NCI-H2107 (cell line): ENCODE measurements around the gene MDFI.

Experiments
- DNase-seq: peaks from one replicate; lab custom pipeline; 2025; lab: John Stamatoyannopoulos, UW

The MDFI gene

GRCh38 chr6:41688256-41688965 is 50.1 kb downstream of the MDFI start:
- no peak for DNase-seq

- DNase-seq: no peak
These were observed 51.1 kb downstream of the MDFI start for GRCh38 chr6:41689171-41690008.

- no peak for DNase-seq
These were observed 52.5 kb downstream of the MDFI start for GRCh38 chr6:41690541-41691330.

- DNase-seq: no peak
These were observed 53.3 kb downstream of the MDFI start for GRCh38 chr6:41691426-41692079.

GRCh38 chr6:41692080-41692675 is 53.9 kb downstream of the MDFI start:
- DNase-seq: no peak

GRCh38 chr6:41692730-41693129 is 54.5 kb downstream of the MDFI start:
- DNase-seq: no peak

GRCh38 chr6:41693281-41694240 is 55.3 kb downstream of the MDFI start:
- no peak for DNase-seq

- no peak for DNase-seq
These were observed 56.7 kb downstream of the MDFI start for GRCh38 chr6:41694815-41695526.

GRCh38 chr6:41695825-41696224 is 57.6 kb downstream of the MDFI start:
- no peak for DNase-seq

GRCh38 chr6:41696788-41697187 is 58.5 kb downstream of the MDFI start:
- DNase-seq: no peak

- no peak for DNase-seq
These were observed 59.9 kb downstream of the MDFI start for GRCh38 chr6:41697861-41698781.

- no peak for DNase-seq
These were observed 60.8 kb downstream of the MDFI start for GRCh38 chr6:41699063-41699462.

GRCh38 chr6:41700463-41701347 is 62.4 kb downstream of the MDFI start:
- no peak for DNase-seq

GRCh38 chr6:41702089-41702745 is 63.9 kb downstream of the MDFI start:
- DNase-seq: no peak

- no peak for DNase-seq
These were observed 64.7 kb downstream of the MDFI start for GRCh38 chr6:41702771-41703494.
